H7 (cell line): Measurements from ENCODE around the gene SEMA7A. TPM values are rescaled to one million over a fixed set of nuclear protein-coding genes. Genes with fewer than 3 reads are reported as not detected.

Source experiments
- DNase-seq: peaks from one replicate; pipeline ENCODE4 v3.0.0; 2012
- H3K27me3 ChIP-seq: 2 replicates; pipeline ENCODE4 v1.6.0; 2011; ENCODE audit warnings: mild to moderate bottlenecking, low read length; ENCODE audit not compliant: control insufficient read depth, insufficient read depth
- H3K36me3 ChIP-seq: replicated peaks from 2 replicates; pipeline ENCODE4 v1.5.1; 2011; ENCODE audit warnings: low read length; ENCODE audit not compliant: control insufficient read depth, insufficient read depth
- H3K4me3 ChIP-seq: 2 replicates; pipeline ENCODE4 v1.5.1; 2011; ENCODE audit warnings: low read depth, mild to moderate bottlenecking, control low read depth, low read length, moderate library complexity; ENCODE audit not compliant: insufficient read depth
- total RNA-seq: library from RNA; depleted of rRNA; stranded (reverse); fragments of >200 nt; shearing (Covaris generic); gene quantifications from 2 replicates; pipeline ENCODE4 v1.2.3, GENCODE V29; 2014

SEMA7A gene
- total RNA-seq, 1 experiment from 2014 or later, result 36.0 TPM

GRCh38 chr15:74378848-74379247 lies 54.9 kb downstream of the SEMA7A start:
- Histone ChIP-seq H3K27me3 (no peaks in the 10 kb centered on the region; the same call in 1 of the 2 replicates), H3K36me3 (no peaks in the 10 kb centered on the region), H3K4me3 (no peak overlapping the region)
- DNase-seq, result peak; percentile 74

- Histone ChIP-seq H3K4me3 (no peak overlapping the region), H3K36me3 (no peaks in the 10 kb centered on the region), H3K27me3 (no peaks in the 10 kb centered on the region; the same call in 1 of the 2 replicates)
- peak; percentile 26 for DNase-seq
Measured at GRCh38 chr15:74377831-74378766, 55.7 kb downstream of the SEMA7A start.

GRCh38 chr15:74376825-74377581 lies 56.8 kb downstream of the SEMA7A start:
- H3K27me3 ChIP-seq, result no peaks in the 10 kb centered on the region; the same call in 1 of the 2 replicates
- H3K4me3 ChIP-seq, result no peak overlapping the region
- no peaks in the 10 kb centered on the region for H3K36me3 ChIP-seq
- peak; percentile 16 for DNase-seq

GRCh38 chr15:74376226-74376625 lies 57.5 kb downstream of the SEMA7A start:
- no peak for DNase-seq
- Histone ChIP-seq H3K36me3 (no peaks in the 10 kb centered on the region), H3K4me3 (no peak overlapping the region), H3K27me3 (no peaks in the 10 kb centered on the region; the same call in 1 of the 2 replicates)

GRCh38 chr15:74375303-74375693 lies 58.5 kb downstream of the SEMA7A start:
- Histone ChIP-seq H3K27me3 (no peaks in the 10 kb centered on the region; the same call in 1 of the 2 replicates), H3K4me3 (no peak overlapping the region), H3K36me3 (no peaks in the 10 kb centered on the region)
- DNase-seq, result peak; percentile 88

- Histone ChIP-seq H3K27me3 (no peaks in the 10 kb centered on the region; the same call in 1 of the 2 replicates), H3K4me3 (peak overlapping the region; percentile 63), H3K36me3 (no peaks in the 10 kb centered on the region)
- peak; percentile 88 for DNase-seq
Measured at GRCh38 chr15:74374648-74375302, 59.0 kb downstream of the SEMA7A start.

- H3K36me3 ChIP-seq, result no peaks in the 10 kb centered on the region
- peak; percentile 100 for DNase-seq
- H3K4me3 ChIP-seq, result peak overlapping the region; percentile 63
- H3K27me3 ChIP-seq, result no peaks in the 10 kb centered on the region; the same call in 1 of the 2 replicates
Measured at GRCh38 chr15:74373731-74374647, 59.8 kb downstream of the SEMA7A start.

- no peak overlapping the region for H3K4me3 ChIP-seq
- no peak for DNase-seq
- H3K27me3 ChIP-seq, result no peaks in the 10 kb centered on the region; the same call in 1 of the 2 replicates
- H3K36me3 ChIP-seq, result no peaks in the 10 kb centered on the region
Measured at GRCh38 chr15:74373056-74373650, 60.6 kb downstream of the SEMA7A start.

GRCh38 chr15:74370471-74370870 lies 63.3 kb downstream of the SEMA7A start:
- peaks cover 1% of the 10 kb centered on the region for H3K27me3 ChIP-seq

GRCh38 chr15:74369756-74370155 lies 64.0 kb downstream of the SEMA7A start:
- DNase-seq, result no peak
- Histone ChIP-seq H3K4me3 (no peak overlapping the region), H3K27me3 (peaks cover 4% of the 10 kb centered on the region), H3K36me3 (no peaks in the 10 kb centered on the region)

More at GRCh38 chr15:74370471-74370870, 63.3 kb downstream of the SEMA7A start:
- Histone ChIP-seq H3K36me3 (no peaks in the 10 kb centered on the region), H3K4me3 (no peak overlapping the region)
- DNase-seq, result peak; percentile 8

- H3K27me3 ChIP-seq, result peaks cover 4% of the 10 kb centered on the region; the same call in 1 of the 2 replicates
- H3K4me3 ChIP-seq, result no peak overlapping the region
- H3K36me3 ChIP-seq, result no peaks in the 10 kb centered on the region
- peak; percentile 13 for DNase-seq
Measured at GRCh38 chr15:74369084-74369745, 64.5 kb downstream of the SEMA7A start.

GRCh38 chr15:74368121-74368520 lies 65.6 kb downstream of the SEMA7A start:
- Histone ChIP-seq H3K27me3 (peaks cover 4% of the 10 kb centered on the region; the same call in 1 of the 2 replicates), H3K36me3 (no peaks in the 10 kb centered on the region), H3K4me3 (no peak overlapping the region)
- DNase-seq, result peak; percentile 16
